Transverse colon (tissue), 3 donors: ENCODE data around the gene DRC7.

ENCODE experiments used
- CTCF ChIP-seq, 5 experiments: fragments of 200-600 bp in 3 of 5; fragments of 450-650 bp in 2 of 5; sonication (generic) in 3 of 5; IDR thresholded peaks; 1 replicate in 2 of 5; 2 replicates in 3 of 5; pipeline ENCODE4 v1.5.1; 2016 to 2017; ENCODE audit warnings: antibody characterized with exemption in 5 of 5, inconsistent platforms in 3 of 5, mild to moderate bottlenecking in 2 of 5, moderate library complexity in 1 of 5
- EP300 ChIP-seq: sonication (generic); formaldehyde crosslinking; IDR thresholded peaks from one replicate; pipeline ENCODE4 v1.6.1; 2017; ENCODE audit warnings: antibody characterized with exemption, low read depth
- POLR2A ChIP-seq: fragments of 450-650 bp; IDR thresholded peaks from one replicate; pipeline ENCODE4 v1.6.1; 2016; ENCODE audit warnings: antibody characterized with exemption, mild to moderate bottlenecking, moderate library complexity

DNA sequence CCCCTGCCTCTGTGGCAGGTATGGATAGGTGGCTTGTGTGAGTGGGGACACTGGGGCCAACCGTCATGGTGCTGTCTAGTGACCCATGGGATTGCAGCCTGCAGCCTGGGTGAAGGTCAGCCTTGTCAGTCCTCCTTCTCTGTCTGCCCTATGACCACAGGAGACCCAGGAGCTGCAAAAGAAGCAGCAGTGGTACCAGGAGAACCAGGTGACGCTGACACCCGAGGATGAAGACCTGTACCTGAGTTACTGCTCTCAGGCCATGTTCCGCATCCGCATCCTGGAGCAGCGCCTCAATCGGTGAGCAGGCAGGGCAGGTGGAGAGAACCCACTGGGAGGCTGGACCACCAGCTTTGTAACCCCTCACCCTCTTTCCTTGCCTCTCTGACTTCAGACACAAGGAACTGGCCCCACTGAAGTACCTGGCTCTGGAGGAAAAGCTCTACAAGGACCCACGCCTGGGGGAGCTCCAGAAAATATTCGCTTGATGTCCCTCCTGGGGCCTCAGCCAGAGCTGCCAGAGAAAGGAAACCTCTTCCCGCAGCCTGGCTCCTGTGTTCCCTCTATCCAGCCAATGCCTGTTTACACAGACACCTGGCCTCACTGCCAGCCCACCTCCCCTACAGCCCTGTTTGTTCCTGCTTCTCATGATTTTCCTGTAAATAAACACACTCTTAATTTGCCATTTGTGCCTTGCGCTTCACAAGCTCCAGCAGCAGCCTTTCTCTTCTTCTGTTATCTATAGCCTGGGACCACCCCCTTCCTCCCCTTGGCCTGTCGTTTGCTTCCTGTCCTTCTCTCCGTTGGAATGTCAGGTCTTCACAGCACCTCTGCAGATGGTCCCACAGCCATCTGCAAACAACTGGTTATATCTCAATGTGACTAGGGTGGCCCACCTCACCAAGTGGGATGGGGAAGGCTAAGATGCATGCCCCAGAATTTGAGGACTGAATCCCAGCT, 36.4 kb downstream of the DRC7 start:
- TF ChIP-seq CTCF (IDR thresholded peaks at IDR 0.05) (no peak), POLR2A (no peak), EP300 (no peak)
